ENCODE measurements around the gene TEAD3. TPM values are rescaled to one million over a fixed set of nuclear protein-coding genes. Genes with fewer than 3 reads are reported as not detected.

Gene TEAD3
- total RNA-seq, 1 experiment from 2014 or later = 34.3 TPM

GRCh38 chr6:35425284-35425683, 71.6 kb downstream of the TEAD3 start (continued):
- TF ChIP-seq ZNF532 (CRISPR knock-in tag; IDR thresholded peaks at IDR 0.05; ENCODE audit: borderline replicate concordance) (no peak), ZSCAN18 (CRISPR knock-in tag; IDR thresholded peaks at IDR 0.05) (no peak), JUN (CRISPR knock-in tag; IDR thresholded peaks at IDR 0.05) (no peak), ZNF232 (CRISPR knock-in tag; IDR thresholded peaks at IDR 0.05) (no peak), ZNF121 (CRISPR knock-in tag; IDR thresholded peaks at IDR 0.05) (no peak)

Small RNA genes lying within 50 kb of the gene (microRNA-seq; reads per million reads assigned to microRNA genes)
- 2.8 reads per million for gene MIR7111 (ENCODE audit: borderline number of aligned reads)

Other genes with a start within 250 kb of the TEAD3 start
- 21.4 to 25.8 TPM (median 23.7 TPM) in 3 replicates for gene ZNF76, start 237.3 kb downstream of the TEAD3 start, total RNA-seq (2021)
- gene DEF6, start 199.3 kb downstream of the TEAD3 start, total RNA-seq (2021) = 11.3 to 12.8 TPM (median 11.4 TPM) in 3 replicates
- 14.7 to 17.1 TPM (median 16.8 TPM) in 3 replicates for gene PPARD, start 154.5 kb downstream of the TEAD3 start, total RNA-seq (2021)
- 15.7 to 22.3 TPM (median 17.6 TPM) in 3 replicates for gene FANCE, start 44.7 kb downstream of the TEAD3 start, total RNA-seq (2021)
- gene RPL10A, start 28.7 kb downstream of the TEAD3 start, total RNA-seq (2021) = 1,829 to 2,044 TPM (median 2,031 TPM) in 3 replicates
- gene TULP1, start 15.8 kb upstream of the TEAD3 start, total RNA-seq (2021) = 2.9 to 4.3 TPM (median 3.4 TPM) in 3 replicates
- gene FKBP5, start 191.8 kb upstream of the TEAD3 start, total RNA-seq (2021) = 27.0 to 29.4 TPM (median 27.2 TPM) in 3 replicates
- gene ARMC12, start 240.0 kb upstream of the TEAD3 start, total RNA-seq (2021) = 1.0 to 2.0 TPM (median 1.4 TPM) in 3 replicates

Data from WTC11 (cell line).